ENCODE measurements around the gene CNGB1.
"Not testable (repeated sequence)": the region's sequence is repeated elsewhere in the genome, so short reads cannot be mapped to it uniquely, and the experiment has no call there.

Gene CNGB1

GRCh38 chr16:57886427-57886826 lies 84.5 kb downstream of the CNGB1 start:
- no peak for DNase-seq (ENCODE audit: low spot score)

- DNase-seq (ENCODE audit: low spot score), result no peak
These were observed 86.2 kb downstream of the CNGB1 start for GRCh38 chr16:57884655-57885133.

- no peak for DNase-seq (ENCODE audit: low spot score)
These were observed 86.8 kb downstream of the CNGB1 start for GRCh38 chr16:57883953-57884654.

GRCh38 chr16:57883480-57883879 lies 87.4 kb downstream of the CNGB1 start:
- DNase-seq (ENCODE audit: low spot score), result no peak

- DNase-seq (ENCODE audit: low spot score), result no peak
These were observed 88.1 kb downstream of the CNGB1 start for GRCh38 chr16:57882792-57883191.

GRCh38 chr16:57882206-57882605 lies 88.7 kb downstream of the CNGB1 start:
- DNase-seq (ENCODE audit: low spot score), result no peak

- DNase-seq (ENCODE audit: low spot score), result no peak
These were observed 92.3 kb downstream of the CNGB1 start for GRCh38 chr16:57878586-57878985.

- DNase-seq (ENCODE audit: low spot score), result no peak
These were observed 94.7 kb downstream of the CNGB1 start for GRCh38 chr16:57876210-57876609.

- no peak for DNase-seq (ENCODE audit: low spot score)
These were observed 95.6 kb downstream of the CNGB1 start for GRCh38 chr16:57875347-57875746.

- no peak for DNase-seq (ENCODE audit: low spot score)
These were observed 97.7 kb downstream of the CNGB1 start for GRCh38 chr16:57873218-57873617.

GRCh38 chr16:57872764-57873163 lies 98.2 kb downstream of the CNGB1 start:
- DNase-seq (ENCODE audit: low spot score), result not testable (repeated sequence)

GRCh38 chr16:57871456-57871855 lies 99.5 kb downstream of the CNGB1 start:
- DNase-seq (ENCODE audit: low spot score), result no peak

- no peak for DNase-seq (ENCODE audit: low spot score)
These were observed 100.0 kb downstream of the CNGB1 start for GRCh38 chr16:57870753-57871454.

- DNase-seq (ENCODE audit: low spot score), result no peak
These were observed 101.9 kb downstream of the CNGB1 start for GRCh38 chr16:57868913-57869520.

- no peak for DNase-seq (ENCODE audit: low spot score)
These were observed 103.8 kb downstream of the CNGB1 start for GRCh38 chr16:57867000-57867561.

- no peak for DNase-seq (ENCODE audit: low spot score)
These were observed 104.4 kb downstream of the CNGB1 start for GRCh38 chr16:57866529-57866918.

GRCh38 chr16:57865746-57866528 lies 105.0 kb downstream of the CNGB1 start:
- DNase-seq (ENCODE audit: low spot score), result no peak

- no peak for DNase-seq (ENCODE audit: low spot score)
These were observed 107.3 kb downstream of the CNGB1 start for GRCh38 chr16:57863434-57864160.

GRCh38 chr16:57862698-57863433 lies 108.1 kb downstream of the CNGB1 start:
- no peak for DNase-seq (ENCODE audit: low spot score)

GRCh38 chr16:57859331-57859730 lies 111.6 kb downstream of the CNGB1 start:
- DNase-seq (ENCODE audit: low spot score), result no peak

GRCh38 chr16:57858635-57859034 lies 112.3 kb downstream of the CNGB1 start:
- no peak for DNase-seq (ENCODE audit: low spot score)

Measured in CD4-positive, alpha-beta T cell treated with Interleukin-6 at 100 ng/mL for 8 hours (primary cell).